GM12874 (cell line): Measurements from ENCODE around the gene USP7.
A peak's percentile ranks its signal among the peaks of the same experiment; 100 is the strongest.

Experiments used
- TF ChIP-seq, protein P1 (sequence below): IDR thresholded peaks from 2 replicates; pipeline ENCODE4 v1.5.1; 2011; ENCODE audit warnings: low read depth, mild to moderate bottlenecking, control low read depth, low read length, moderate library complexity; ENCODE audit not compliant: insufficient read depth

USP7 gene

DNA sequence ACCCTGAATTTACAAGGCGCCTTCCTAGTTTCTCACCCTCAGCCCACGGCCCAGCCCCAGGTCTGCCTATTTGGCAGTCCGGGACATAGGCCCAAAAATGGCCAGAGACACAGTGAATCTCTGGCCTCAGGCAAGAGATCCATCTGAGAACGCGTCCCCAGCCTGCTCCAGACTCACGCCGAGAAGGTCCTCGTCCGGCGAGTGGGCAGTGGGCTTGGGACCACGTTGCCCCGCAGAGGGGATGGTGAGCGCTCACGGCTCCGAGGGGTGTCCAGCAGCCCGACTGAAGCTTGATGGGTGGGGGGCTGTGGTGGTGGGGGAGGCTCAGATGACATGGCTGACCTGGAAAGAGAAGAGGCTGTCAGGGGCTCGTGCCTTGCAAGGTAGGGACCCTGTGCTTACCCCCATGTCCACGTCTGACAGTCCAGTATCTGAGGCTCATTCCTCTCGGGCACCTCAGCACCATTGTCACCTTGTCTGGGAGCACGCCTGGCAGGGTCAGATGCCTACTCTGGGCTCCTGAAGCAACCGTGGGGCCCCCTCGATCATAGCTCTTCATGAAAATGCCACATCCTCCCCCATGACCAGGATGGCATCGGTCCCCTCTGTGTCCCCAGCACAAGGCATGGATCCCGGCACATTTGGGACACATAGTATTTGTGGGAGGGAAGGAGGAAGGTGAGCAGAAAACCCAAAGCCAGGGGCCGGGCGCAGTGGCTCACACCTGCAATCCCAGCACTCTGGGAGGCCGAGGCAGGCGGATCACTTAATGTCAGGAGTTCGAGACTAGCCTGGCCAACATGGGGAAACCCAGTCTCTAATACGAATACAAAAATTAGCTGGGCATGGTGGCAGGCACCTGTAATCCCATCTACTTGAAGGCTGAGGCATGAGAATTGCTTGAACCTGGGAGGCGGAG, 104.5 kb downstream of the USP7 start:
- TF ChIP-seq, protein P1, sequence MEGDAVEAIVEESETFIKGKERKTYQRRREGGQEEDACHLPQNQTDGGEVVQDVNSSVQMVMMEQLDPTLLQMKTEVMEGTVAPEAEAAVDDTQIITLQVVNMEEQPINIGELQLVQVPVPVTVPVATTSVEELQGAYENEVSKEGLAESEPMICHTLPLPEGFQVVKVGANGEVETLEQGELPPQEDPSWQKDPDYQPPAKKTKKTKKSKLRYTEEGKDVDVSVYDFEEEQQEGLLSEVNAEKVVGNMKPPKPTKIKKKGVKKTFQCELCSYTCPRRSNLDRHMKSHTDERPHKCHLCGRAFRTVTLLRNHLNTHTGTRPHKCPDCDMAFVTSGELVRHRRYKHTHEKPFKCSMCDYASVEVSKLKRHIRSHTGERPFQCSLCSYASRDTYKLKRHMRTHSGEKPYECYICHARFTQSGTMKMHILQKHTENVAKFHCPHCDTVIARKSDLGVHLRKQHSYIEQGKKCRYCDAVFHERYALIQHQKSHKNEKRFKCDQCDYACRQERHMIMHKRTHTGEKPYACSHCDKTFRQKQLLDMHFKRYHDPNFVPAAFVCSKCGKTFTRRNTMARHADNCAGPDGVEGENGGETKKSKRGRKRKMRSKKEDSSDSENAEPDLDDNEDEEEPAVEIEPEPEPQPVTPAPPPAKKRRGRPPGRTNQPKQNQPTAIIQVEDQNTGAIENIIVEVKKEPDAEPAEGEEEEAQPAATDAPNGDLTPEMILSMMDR: no peak

DNA sequence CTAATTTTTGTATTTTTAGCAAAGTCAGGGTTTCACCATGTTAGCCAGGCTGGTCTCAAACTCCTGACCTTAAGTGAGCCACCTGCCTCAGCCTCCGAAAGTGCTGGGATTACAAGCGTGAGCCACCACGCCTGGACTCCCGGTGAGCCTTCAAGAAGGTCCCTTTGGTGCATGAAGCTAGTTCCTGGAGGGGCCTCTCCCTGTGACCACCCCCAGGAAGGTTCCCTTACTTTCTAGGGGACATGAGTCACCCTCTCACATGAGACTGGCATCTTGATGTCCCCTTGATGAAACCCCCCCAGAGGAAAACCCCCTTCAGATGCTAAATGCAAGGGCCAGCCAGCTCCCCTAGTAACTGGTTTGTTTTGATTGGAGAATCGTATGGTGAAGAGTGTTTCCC, 107.7 kb downstream of the USP7 start:
- TF ChIP-seq, protein P1: no peak

DNA sequence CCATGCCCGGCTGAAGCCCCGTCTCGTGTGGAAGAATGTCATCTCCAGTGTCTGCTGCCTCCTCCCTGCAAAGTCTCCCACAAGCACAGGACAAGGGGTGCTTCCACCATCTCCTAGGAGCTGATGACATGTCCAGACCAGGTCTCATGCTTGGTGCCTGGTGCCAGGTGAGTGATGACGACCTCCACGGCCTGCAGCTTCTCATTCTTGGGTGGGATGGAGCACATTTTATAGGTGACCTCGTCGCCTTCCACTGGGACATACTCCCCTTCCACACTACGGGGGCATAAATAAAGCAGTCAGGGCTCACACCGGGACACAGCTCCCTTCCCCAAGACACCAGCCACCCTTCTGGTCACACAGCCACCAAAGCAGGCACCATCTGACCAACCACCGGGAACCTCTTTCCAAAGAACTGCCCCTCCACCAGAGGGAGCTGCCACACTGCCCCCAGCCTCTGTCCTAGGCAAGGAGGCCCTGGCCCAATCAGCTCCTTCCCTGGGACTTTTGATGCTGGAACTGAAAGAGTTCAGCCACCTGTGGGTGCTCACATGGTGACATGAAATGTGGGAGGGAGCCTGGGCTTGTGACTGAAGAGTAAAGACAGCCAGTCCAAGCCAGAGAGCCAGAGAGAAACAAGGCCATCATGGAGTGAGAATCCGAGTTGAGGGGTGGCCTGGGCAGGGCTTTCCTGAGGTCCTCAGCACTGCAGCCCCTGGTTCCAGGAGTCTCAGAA, 108.5 kb downstream of the USP7 start:
- TF ChIP-seq, protein P1: peak; percentile 10; the same call in 1 of the 2 replicates

DNA sequence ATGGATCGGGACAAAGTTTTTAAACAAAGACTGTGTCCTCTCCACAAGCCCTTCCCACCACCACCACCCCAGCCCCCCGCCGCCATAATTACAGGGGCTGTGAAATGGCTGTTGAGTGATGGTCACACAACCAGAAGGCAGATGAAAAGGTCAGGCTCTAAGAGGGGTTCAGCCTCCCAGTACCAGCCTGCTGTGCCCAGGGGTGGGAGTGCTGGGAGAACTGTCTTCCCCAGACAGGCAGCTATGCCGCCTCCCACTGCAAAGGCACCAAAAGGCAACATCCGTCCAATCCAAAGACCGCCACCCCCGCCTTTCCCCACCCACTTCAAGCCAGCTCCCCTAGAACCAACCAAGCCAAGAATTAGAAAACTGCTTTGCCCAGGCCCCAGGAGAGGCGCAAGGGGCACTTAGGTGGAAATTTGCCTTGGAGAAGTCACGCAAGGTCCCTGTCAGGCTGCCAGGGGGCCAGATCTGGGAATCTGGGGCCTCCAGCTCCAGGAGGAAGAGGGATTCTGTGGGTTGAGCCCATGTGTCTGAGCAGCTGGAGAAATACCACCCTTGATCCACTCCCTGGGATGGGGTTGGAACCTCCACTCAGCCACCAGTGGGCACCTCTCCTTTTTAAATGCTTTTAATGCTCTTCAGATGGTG, 109.3 kb downstream of the USP7 start:
- TF ChIP-seq, protein P1: no peak

DNA sequence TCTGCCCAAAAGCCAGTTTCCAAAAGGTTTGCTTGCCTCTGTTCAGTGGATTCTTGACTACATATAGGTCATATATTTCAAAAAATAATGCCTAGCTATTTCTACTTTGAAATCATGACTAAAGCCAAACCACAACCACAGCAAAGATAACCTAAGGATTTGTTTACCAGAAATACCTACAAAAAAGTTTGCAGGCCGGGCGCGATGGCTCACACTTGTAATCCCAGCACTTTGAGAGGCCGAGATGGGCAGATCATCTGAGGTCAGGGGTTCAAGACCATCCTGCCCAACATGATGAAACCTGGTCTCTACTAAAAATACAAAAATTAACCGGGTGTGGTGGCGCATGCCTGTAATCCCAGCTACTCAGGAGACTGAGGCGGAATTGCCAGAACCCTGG, 110.1 kb downstream of the USP7 start:
- TF ChIP-seq, protein P1: no peak

DNA sequence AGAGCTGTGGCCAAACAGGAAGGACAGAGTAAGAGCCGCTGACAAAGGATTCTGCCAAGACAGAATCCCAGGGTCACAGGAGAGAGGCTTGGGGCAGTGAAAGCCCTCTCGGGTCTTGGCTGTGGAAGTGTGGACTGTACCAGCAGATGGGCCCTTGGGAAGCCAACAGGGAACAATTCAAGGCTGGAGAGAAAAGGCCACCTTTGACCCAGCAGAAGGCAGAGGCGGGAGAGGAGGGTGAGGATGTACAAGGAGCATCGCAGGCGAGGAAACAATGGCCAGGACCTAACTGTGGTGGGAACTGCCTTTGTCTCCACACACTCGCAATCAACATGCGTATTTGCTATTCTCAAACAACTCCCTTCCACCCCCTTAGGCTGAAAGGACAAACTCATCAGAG, 110.6 kb downstream of the USP7 start:
- TF ChIP-seq, protein P1: no peak

DNA sequence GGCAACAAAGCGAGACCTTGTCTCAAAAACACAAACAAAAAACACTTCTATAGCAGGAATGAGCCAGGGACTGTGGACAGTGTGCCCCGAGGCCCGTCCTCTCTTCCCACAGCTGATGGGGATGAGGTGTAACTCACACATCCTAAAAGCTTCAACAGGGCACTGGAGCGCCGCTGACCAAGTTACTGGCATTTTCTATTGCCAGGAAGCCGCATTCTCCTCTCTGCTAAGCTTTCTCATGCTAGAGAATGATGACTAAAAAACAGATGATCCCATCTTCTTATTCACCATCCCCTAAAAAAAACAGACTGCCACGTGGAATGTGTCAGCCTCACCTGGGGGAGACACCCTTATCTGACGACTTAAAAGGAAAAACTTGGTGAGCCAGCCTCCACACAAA, 111.2 kb downstream of the USP7 start:
- TF ChIP-seq, protein P1: no peak
